ENCODE measurements around the gene CDK18.
A peak's percentile ranks its signal among the peaks of the same experiment; 100 is the strongest.

CDK18 gene

GRCh38 chr1:205520709-205521108 is 16.2 kb downstream of the CDK18 start:
- no peak overlapping the region for H3K4me3 ChIP-seq (ENCODE audit: low read depth, low read length)
- no peak overlapping the region for H3K9ac ChIP-seq (ENCODE audit: low read depth, low read length)
- peaks cover 7% of the 10 kb centered on the region for H3K36me3 ChIP-seq (ENCODE audit: control insufficient read depth, insufficient read depth, low read length)
- H3K4me1 ChIP-seq (ENCODE audit: control insufficient read depth, insufficient read depth, low read length): peaks cover 18% of the 10 kb centered on the region
- no peaks in the 10 kb centered on the region for H3K27me3 ChIP-seq (ENCODE audit: control insufficient read depth, insufficient read depth, low read length)
- no peaks in the 10 kb centered on the region for H3K9me3 ChIP-seq (ENCODE audit: control insufficient read depth, insufficient read depth, low read length)

GRCh38 chr1:205521686-205522085 is 17.2 kb downstream of the CDK18 start:
- H3K27me3 ChIP-seq (ENCODE audit: control insufficient read depth, insufficient read depth, low read length): no peaks in the 10 kb centered on the region
- no peak overlapping the region for H3K9ac ChIP-seq (ENCODE audit: low read depth, low read length)
- no peaks in the 10 kb centered on the region for H3K9me3 ChIP-seq (ENCODE audit: control insufficient read depth, insufficient read depth, low read length)
- H3K4me1 ChIP-seq (ENCODE audit: control insufficient read depth, insufficient read depth, low read length): peaks cover 18% of the 10 kb centered on the region
- no peak overlapping the region for H3K4me3 ChIP-seq (ENCODE audit: low read depth, low read length)
- H3K36me3 ChIP-seq (ENCODE audit: control insufficient read depth, insufficient read depth, low read length): peaks cover 7% of the 10 kb centered on the region

- H3K4me1 ChIP-seq (ENCODE audit: control insufficient read depth, insufficient read depth, low read length): peaks cover 18% of the 10 kb centered on the region
- H3K27me3 ChIP-seq (ENCODE audit: control insufficient read depth, insufficient read depth, low read length): no peaks in the 10 kb centered on the region
- no peak overlapping the region for H3K9ac ChIP-seq (ENCODE audit: low read depth, low read length)
- H3K36me3 ChIP-seq (ENCODE audit: control insufficient read depth, insufficient read depth, low read length): peaks cover 7% of the 10 kb centered on the region
- no peaks in the 10 kb centered on the region for H3K9me3 ChIP-seq (ENCODE audit: control insufficient read depth, insufficient read depth, low read length)
- no peak overlapping the region for H3K4me3 ChIP-seq (ENCODE audit: low read depth, low read length)
Measured at GRCh38 chr1:205522692-205523091, 18.2 kb downstream of the CDK18 start.

- Histone ChIP-seq H3K36me3 (ENCODE audit: control insufficient read depth, insufficient read depth, low read length) (peaks cover 10% of the 10 kb centered on the region), H3K4me1 (ENCODE audit: control insufficient read depth, insufficient read depth, low read length) (peaks cover 24% of the 10 kb centered on the region), H3K9ac (ENCODE audit: low read depth, low read length) (no peak overlapping the region), H3K27me3 (ENCODE audit: control insufficient read depth, insufficient read depth, low read length) (no peaks in the 10 kb centered on the region), H3K9me3 (ENCODE audit: control insufficient read depth, insufficient read depth, low read length) (no peaks in the 10 kb centered on the region), H3K4me3 (ENCODE audit: low read depth, low read length) (no peak overlapping the region)
Measured at GRCh38 chr1:205523261-205523890, 18.9 kb downstream of the CDK18 start.

GRCh38 chr1:205523891-205524793 is 19.7 kb downstream of the CDK18 start:
- Histone ChIP-seq H3K36me3 (ENCODE audit: control insufficient read depth, insufficient read depth, low read length) (peaks cover 10% of the 10 kb centered on the region), H3K9me3 (ENCODE audit: control insufficient read depth, insufficient read depth, low read length) (no peaks in the 10 kb centered on the region), H3K9ac (ENCODE audit: low read depth, low read length) (no peak overlapping the region), H3K27me3 (ENCODE audit: control insufficient read depth, insufficient read depth, low read length) (no peaks in the 10 kb centered on the region), H3K4me3 (ENCODE audit: low read depth, low read length) (no peak overlapping the region), H3K4me1 (ENCODE audit: control insufficient read depth, insufficient read depth, low read length) (peaks cover 25% of the 10 kb centered on the region)

- H3K9me3 ChIP-seq (ENCODE audit: control insufficient read depth, insufficient read depth, low read length): no peaks in the 10 kb centered on the region
- no peak overlapping the region for H3K9ac ChIP-seq (ENCODE audit: low read depth, low read length)
- H3K36me3 ChIP-seq (ENCODE audit: control insufficient read depth, insufficient read depth, low read length): peaks cover 14% of the 10 kb centered on the region
- H3K27me3 ChIP-seq (ENCODE audit: control insufficient read depth, insufficient read depth, low read length): no peaks in the 10 kb centered on the region
- H3K4me3 ChIP-seq (ENCODE audit: low read depth, low read length): no peak overlapping the region
- peaks cover 22% of the 10 kb centered on the region for H3K4me1 ChIP-seq (ENCODE audit: control insufficient read depth, insufficient read depth, low read length)
Measured at GRCh38 chr1:205524794-205525101, 20.3 kb downstream of the CDK18 start.

- H3K9me3 ChIP-seq (ENCODE audit: control insufficient read depth, insufficient read depth, low read length): no peaks in the 10 kb centered on the region
- no peaks in the 10 kb centered on the region for H3K27me3 ChIP-seq (ENCODE audit: control insufficient read depth, insufficient read depth, low read length)
- H3K36me3 ChIP-seq (ENCODE audit: control insufficient read depth, insufficient read depth, low read length): peaks cover 24% of the 10 kb centered on the region
- no peak overlapping the region for H3K4me3 ChIP-seq (ENCODE audit: low read depth, low read length)
- H3K4me1 ChIP-seq (ENCODE audit: control insufficient read depth, insufficient read depth, low read length): peaks cover 19% of the 10 kb centered on the region
- H3K9ac ChIP-seq (ENCODE audit: low read depth, low read length): no peak overlapping the region
Measured at GRCh38 chr1:205525495-205526285, 21.2 kb downstream of the CDK18 start.

GRCh38 chr1:205526431-205526830 is 22.0 kb downstream of the CDK18 start:
- Histone ChIP-seq H3K4me3 (ENCODE audit: low read depth, low read length) (no peak overlapping the region), H3K27me3 (ENCODE audit: control insufficient read depth, insufficient read depth, low read length) (no peaks in the 10 kb centered on the region), H3K36me3 (ENCODE audit: control insufficient read depth, insufficient read depth, low read length) (peaks cover 31% of the 10 kb centered on the region), H3K9ac (ENCODE audit: low read depth, low read length) (no peak overlapping the region), H3K9me3 (ENCODE audit: control insufficient read depth, insufficient read depth, low read length) (no peaks in the 10 kb centered on the region), H3K4me1 (ENCODE audit: control insufficient read depth, insufficient read depth, low read length) (peaks cover 19% of the 10 kb centered on the region)

- H3K9me3 ChIP-seq (ENCODE audit: control insufficient read depth, insufficient read depth, low read length): no peaks in the 10 kb centered on the region
- peaks cover 37% of the 10 kb centered on the region for H3K36me3 ChIP-seq (ENCODE audit: control insufficient read depth, insufficient read depth, low read length)
- no peaks in the 10 kb centered on the region for H3K27me3 ChIP-seq (ENCODE audit: control insufficient read depth, insufficient read depth, low read length)
- peaks cover 17% of the 10 kb centered on the region for H3K4me1 ChIP-seq (ENCODE audit: control insufficient read depth, insufficient read depth, low read length)
- no peak overlapping the region for H3K4me3 ChIP-seq (ENCODE audit: low read depth, low read length)
- H3K9ac ChIP-seq (ENCODE audit: low read depth, low read length): no peak overlapping the region
Measured at GRCh38 chr1:205527931-205528330, 23.5 kb downstream of the CDK18 start.

GRCh38 chr1:205528446-205528886 is 24.0 kb downstream of the CDK18 start:
- no peak overlapping the region for H3K9ac ChIP-seq (ENCODE audit: low read depth, low read length)
- H3K36me3 ChIP-seq (ENCODE audit: control insufficient read depth, insufficient read depth, low read length): peaks cover 37% of the 10 kb centered on the region
- no peaks in the 10 kb centered on the region for H3K27me3 ChIP-seq (ENCODE audit: control insufficient read depth, insufficient read depth, low read length)
- H3K4me1 ChIP-seq (ENCODE audit: control insufficient read depth, insufficient read depth, low read length): peaks cover 16% of the 10 kb centered on the region
- H3K9me3 ChIP-seq (ENCODE audit: control insufficient read depth, insufficient read depth, low read length): no peaks in the 10 kb centered on the region
- H3K4me3 ChIP-seq (ENCODE audit: low read depth, low read length): peak overlapping the region; percentile 48

GRCh38 chr1:205528887-205529825 is 24.7 kb downstream of the CDK18 start:
- H3K9me3 ChIP-seq (ENCODE audit: control insufficient read depth, insufficient read depth, low read length): no peaks in the 10 kb centered on the region
- H3K27me3 ChIP-seq (ENCODE audit: control insufficient read depth, insufficient read depth, low read length): no peaks in the 10 kb centered on the region
- peak overlapping the region; percentile 48 for H3K4me3 ChIP-seq (ENCODE audit: low read depth, low read length)
- H3K4me1 ChIP-seq (ENCODE audit: control insufficient read depth, insufficient read depth, low read length): peaks cover 9% of the 10 kb centered on the region
- peak overlapping the region; percentile 68 for H3K9ac ChIP-seq (ENCODE audit: low read depth, low read length)
- H3K36me3 ChIP-seq (ENCODE audit: control insufficient read depth, insufficient read depth, low read length): peaks cover 37% of the 10 kb centered on the region

Data from iPS-15b (cell line).